ENCODE results near the gene RBM12. TPM values are rescaled to one million over a fixed set of nuclear protein-coding genes. Genes with fewer than 3 reads are reported as not detected.

The RBM12 gene
- total RNA-seq, 1 donor from 2014 or later, result 147 TPM

DNA sequence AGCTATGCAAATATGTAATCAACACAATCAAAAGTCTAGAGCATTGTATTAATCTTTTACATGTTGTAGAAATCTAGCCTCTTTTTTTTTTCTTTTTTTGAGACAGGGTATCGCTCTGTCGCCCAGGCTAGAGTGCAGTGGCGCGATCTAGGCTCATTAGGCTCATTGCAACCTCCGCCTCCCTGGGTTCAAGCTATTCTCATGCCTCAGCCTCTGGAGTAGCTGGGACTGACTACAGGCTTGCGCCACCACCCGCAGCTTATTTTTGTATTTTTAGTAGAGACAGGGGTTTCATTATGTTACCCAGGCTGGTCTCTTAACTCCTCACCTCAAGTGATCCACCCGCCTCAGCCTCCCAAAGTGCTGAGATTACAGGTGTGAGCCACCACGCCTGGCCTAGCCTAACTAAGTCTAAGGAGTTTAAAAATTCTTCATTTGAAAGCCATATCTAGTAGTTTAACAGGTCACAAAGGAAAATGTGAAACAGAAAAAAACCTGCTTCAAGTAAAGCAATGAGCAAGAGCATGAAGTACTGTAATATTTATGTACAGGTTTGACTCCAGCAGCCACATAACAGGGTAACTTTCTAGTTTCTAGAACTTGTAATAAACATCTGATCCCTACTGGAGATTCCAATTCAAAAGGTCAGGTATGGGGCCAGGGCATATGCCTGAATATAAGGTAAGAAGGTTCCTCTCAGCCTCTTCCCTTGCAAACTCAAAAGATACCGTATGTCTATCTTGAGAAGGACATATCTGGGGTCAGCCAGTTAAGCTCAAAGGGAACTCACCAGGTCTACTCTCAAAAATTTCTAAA, 4.4 kb downstream of the RBM12 start:
- Mint-ChIP-seq H3K27me3 (ENCODE audit: unreplicated experiment) (peaks cover 3% of the 10 kb centered on the region), H3K4me1 (ENCODE audit: low read depth, unreplicated experiment) (peaks cover 29% of the 10 kb centered on the region), H3K36me3 (ENCODE audit: unreplicated experiment) (no peaks in the 10 kb centered on the region), H3K27ac (ENCODE audit: unreplicated experiment) (no peak overlapping the region), H3K9me3 (ENCODE audit: unreplicated experiment) (no peaks in the 10 kb centered on the region), H3K4me3 (ENCODE audit: unreplicated experiment) (no peak overlapping the region)
- TF ChIP-seq, protein P1, sequence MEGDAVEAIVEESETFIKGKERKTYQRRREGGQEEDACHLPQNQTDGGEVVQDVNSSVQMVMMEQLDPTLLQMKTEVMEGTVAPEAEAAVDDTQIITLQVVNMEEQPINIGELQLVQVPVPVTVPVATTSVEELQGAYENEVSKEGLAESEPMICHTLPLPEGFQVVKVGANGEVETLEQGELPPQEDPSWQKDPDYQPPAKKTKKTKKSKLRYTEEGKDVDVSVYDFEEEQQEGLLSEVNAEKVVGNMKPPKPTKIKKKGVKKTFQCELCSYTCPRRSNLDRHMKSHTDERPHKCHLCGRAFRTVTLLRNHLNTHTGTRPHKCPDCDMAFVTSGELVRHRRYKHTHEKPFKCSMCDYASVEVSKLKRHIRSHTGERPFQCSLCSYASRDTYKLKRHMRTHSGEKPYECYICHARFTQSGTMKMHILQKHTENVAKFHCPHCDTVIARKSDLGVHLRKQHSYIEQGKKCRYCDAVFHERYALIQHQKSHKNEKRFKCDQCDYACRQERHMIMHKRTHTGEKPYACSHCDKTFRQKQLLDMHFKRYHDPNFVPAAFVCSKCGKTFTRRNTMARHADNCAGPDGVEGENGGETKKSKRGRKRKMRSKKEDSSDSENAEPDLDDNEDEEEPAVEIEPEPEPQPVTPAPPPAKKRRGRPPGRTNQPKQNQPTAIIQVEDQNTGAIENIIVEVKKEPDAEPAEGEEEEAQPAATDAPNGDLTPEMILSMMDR (IDR thresholded peaks at IDR 0.05; ENCODE audit: partially characterized antibody, unreplicated experiment), result no peak
- no peak for DNase-seq

DNA sequence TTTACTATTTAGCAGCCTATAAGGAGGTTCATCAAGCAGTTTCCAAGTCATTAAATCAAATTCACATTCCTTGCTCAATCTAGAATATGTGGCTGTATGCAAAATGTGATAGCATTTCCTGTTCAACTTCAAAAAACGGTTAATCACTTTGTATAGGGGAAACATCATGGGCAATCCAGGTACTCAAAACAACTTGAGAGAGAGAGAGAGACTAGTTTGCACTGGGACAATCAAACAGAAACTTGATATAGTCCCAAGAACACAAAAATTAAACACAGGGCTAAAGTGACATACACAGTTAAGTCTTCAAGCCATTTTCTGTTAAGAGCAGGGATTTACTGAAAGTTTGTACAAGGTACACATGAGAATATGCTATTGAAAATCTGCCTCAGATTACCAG, 7.4 kb downstream of the RBM12 start:
- TF ChIP-seq, protein P1 (IDR thresholded peaks at IDR 0.05; ENCODE audit: partially characterized antibody, unreplicated experiment), result no peak
- Mint-ChIP-seq H3K9me3 (ENCODE audit: unreplicated experiment) (no peaks in the 10 kb centered on the region), H3K4me1 (ENCODE audit: low read depth, unreplicated experiment) (peaks cover 21% of the 10 kb centered on the region), H3K27me3 (ENCODE audit: unreplicated experiment) (no peaks in the 10 kb centered on the region), H3K4me3 (ENCODE audit: unreplicated experiment) (no peak overlapping the region), H3K27ac (ENCODE audit: unreplicated experiment) (no peak overlapping the region), H3K36me3 (ENCODE audit: unreplicated experiment) (no peaks in the 10 kb centered on the region)
- no peak for DNase-seq

DNA sequence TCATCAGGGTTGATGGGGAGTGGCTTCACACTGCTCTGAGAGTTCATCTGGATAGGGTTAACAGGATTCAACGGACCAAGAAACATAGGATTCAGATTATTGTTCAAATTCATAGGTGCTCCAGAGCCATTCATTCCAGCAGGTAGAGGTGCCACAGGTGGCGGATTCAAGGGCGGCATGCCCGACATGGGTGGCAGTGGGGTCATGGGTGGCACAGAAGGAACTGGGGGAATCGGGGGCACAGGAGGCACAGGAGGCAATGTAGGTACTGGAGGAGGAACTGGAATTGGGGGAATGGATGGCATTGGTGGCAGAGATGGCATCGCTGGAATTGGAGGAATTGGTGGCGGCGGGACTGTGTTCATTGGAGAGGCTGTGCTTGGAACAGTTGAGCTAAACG, 10.3 kb downstream of the RBM12 start:
- H3K9me3 Mint-ChIP-seq (ENCODE audit: unreplicated experiment), result no peaks in the 10 kb centered on the region
- H3K4me1 Mint-ChIP-seq (ENCODE audit: low read depth, unreplicated experiment), result peaks cover 8% of the 10 kb centered on the region
- DNase-seq, result no peak
- no peaks in the 10 kb centered on the region for H3K36me3 Mint-ChIP-seq (ENCODE audit: unreplicated experiment)
- H3K27ac Mint-ChIP-seq (ENCODE audit: unreplicated experiment), result no peak overlapping the region
- H3K27me3 Mint-ChIP-seq (ENCODE audit: unreplicated experiment), result no peaks in the 10 kb centered on the region
- TF ChIP-seq, protein P1 (IDR thresholded peaks at IDR 0.05; ENCODE audit: partially characterized antibody, unreplicated experiment), result no peak
- no peak overlapping the region for H3K4me3 Mint-ChIP-seq (ENCODE audit: unreplicated experiment)

DNA sequence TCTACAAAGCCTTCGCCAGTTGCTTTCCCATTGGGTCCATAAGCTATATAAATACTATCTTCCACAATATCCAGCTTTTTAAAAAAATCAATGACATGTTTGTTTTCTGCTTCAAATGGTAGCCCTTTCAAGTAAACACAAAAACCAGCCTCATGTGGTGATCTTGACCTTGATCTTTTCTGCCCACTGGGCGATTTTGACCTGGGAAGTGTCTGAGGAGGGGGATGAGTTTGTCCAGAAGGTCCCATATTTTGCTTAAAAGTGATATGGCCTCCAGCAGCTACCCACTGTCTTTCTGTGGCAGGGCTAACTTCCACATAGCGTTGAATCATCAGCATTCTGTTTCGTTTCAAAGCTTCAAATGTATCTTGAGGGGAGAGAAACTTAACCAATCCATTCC, 10.8 kb downstream of the RBM12 start:
- Mint-ChIP-seq H3K4me1 (ENCODE audit: low read depth, unreplicated experiment) (peaks cover 7% of the 10 kb centered on the region), H3K27me3 (ENCODE audit: unreplicated experiment) (no peaks in the 10 kb centered on the region), H3K36me3 (ENCODE audit: unreplicated experiment) (no peaks in the 10 kb centered on the region), H3K9me3 (ENCODE audit: unreplicated experiment) (no peaks in the 10 kb centered on the region), H3K27ac (ENCODE audit: unreplicated experiment) (no peak overlapping the region), H3K4me3 (ENCODE audit: unreplicated experiment) (no peak overlapping the region)
- DNase-seq, result no peak
- TF ChIP-seq, protein P1 (IDR thresholded peaks at IDR 0.05; ENCODE audit: partially characterized antibody, unreplicated experiment), result no peak

DNA sequence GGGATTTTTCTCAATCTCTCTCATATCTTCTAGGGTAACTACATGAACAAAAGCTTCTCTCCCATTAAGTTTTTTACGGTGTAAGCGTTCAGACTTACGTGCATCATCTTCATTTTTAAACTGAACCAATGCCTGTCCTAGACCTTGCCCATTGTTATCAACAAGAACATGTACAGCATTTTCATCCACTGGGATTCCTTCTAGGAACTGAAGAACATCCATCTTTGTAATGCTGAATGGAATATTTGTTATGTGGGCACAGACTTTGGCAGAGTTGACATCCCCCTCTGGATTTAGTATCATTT, 11.3 kb downstream of the RBM12 start:
- Mint-ChIP-seq H3K4me3 (ENCODE audit: unreplicated experiment) (no peak overlapping the region), H3K27me3 (ENCODE audit: unreplicated experiment) (no peaks in the 10 kb centered on the region), H3K9me3 (ENCODE audit: unreplicated experiment) (no peaks in the 10 kb centered on the region), H3K27ac (ENCODE audit: unreplicated experiment) (no peak overlapping the region), H3K36me3 (ENCODE audit: unreplicated experiment) (no peaks in the 10 kb centered on the region), H3K4me1 (ENCODE audit: low read depth, unreplicated experiment) (peaks cover 7% of the 10 kb centered on the region)
- no peak for DNase-seq
- TF ChIP-seq, protein P1 (IDR thresholded peaks at IDR 0.05; ENCODE audit: partially characterized antibody, unreplicated experiment), result no peak

Data from glutamatergic neuron (in vitro differentiated cells).